Activated CD4-positive, alpha-beta T cell treated with anti-CD3 and anti-CD28 coated beads for 36 hours (primary cell): ENCODE measurements around the gene MCU. TPM values are rescaled to one million over a fixed set of nuclear protein-coding genes. Genes with fewer than 3 reads are reported as not detected.

ENCODE experiments used
- ATAC-seq: fragments of 200-7000 bp; cut with Tn5 transposase; one replicate; pipeline ENCODE4 v1.10.0; 2021; ENCODE audit warnings: mild to moderate bottlenecking, moderate library complexity
- CTCF ChIA-PET: fragments of 350-600 bp; sonication (Branson Sonifier 250); formaldehyde crosslinking; loops from one replicate; lab custom pipeline; 2021; ENCODE audit warnings: antibody characterized with exemption; lab: Charles Lee
- POLR2A ChIA-PET: fragments of 350-600 bp; sonication (Branson Sonifier 250); formaldehyde crosslinking; loops from one replicate; lab custom pipeline; 2021; ENCODE audit warnings: antibody characterized with exemption, inconsistent platforms; lab: Charles Lee
- DNase-seq: peaks from one replicate; pipeline ENCODE4 v3.0.0-alpha.2; 2020
- H3K27ac Mint-ChIP-seq: one replicate; pipeline ENCODE4 v1.8.0; 2021; ENCODE audit warnings: mixed read lengths
- H3K27me3 Mint-ChIP-seq: one replicate; pipeline ENCODE4 v1.8.0; 2021; ENCODE audit warnings: mixed read lengths
- H3K36me3 Mint-ChIP-seq: one replicate; pipeline ENCODE4 v1.8.0; 2021; ENCODE audit warnings: low read depth, mixed read lengths
- H3K4me1 Mint-ChIP-seq: one replicate; pipeline ENCODE4 v1.8.0; 2021; ENCODE audit warnings: mixed read lengths
- H3K4me3 Mint-ChIP-seq: one replicate; pipeline ENCODE4 v1.8.0; 2021; ENCODE audit warnings: mild to moderate bottlenecking, moderate library complexity, mixed read lengths
- H3K9me3 Mint-ChIP-seq: one replicate; pipeline ENCODE4 v1.8.0; 2021; ENCODE audit warnings: low read depth, mixed read lengths
- intact Hi-C, 2 experiments: fragments of 100-400 bp; cut with DNase I in 1 of 2; cut with micrococcal nuclease in 1 of 2; formaldehyde crosslinking; loops; one replicate each; pipeline versions ENCODE4 v1.14.2 to v1.15.1; 2022 to 2024; cut with DNase I, micrococcal nuclease
- total RNA-seq, 2 experiments: library from RNA; stranded (reverse); gene quantifications; one replicate each; pipeline ENCODE4 v1.2.3, GENCODE V29; 2021

Gene MCU
- total RNA-seq, 2 experiments from 2014 or later = 15.1 to 16.0 TPM

- no peak overlapping the region for H3K27ac Mint-ChIP-seq
- no peaks in the 10 kb centered on the region for H3K36me3 Mint-ChIP-seq
- no peaks in the 10 kb centered on the region for H3K27me3 Mint-ChIP-seq
- CTCF ChIA-PET = no interaction called here
- ATAC-seq (no peak), DNase-seq (no peak)
- H3K9me3 Mint-ChIP-seq = no peaks in the 10 kb centered on the region
- peaks cover 2% of the 10 kb centered on the region for H3K4me1 Mint-ChIP-seq
- no peak overlapping the region for H3K4me3 Mint-ChIP-seq
- intact Hi-C loops = no loop called here
- POLR2A ChIA-PET = no interaction called here
These were observed 136.4 kb downstream of the MCU start for GRCh38 chr10:72828294-72828693.

- CTCF ChIA-PET = interaction anchor here (0.6 kb wide), 1 partner anchor 372 kb away, joined by 3 read pairs; no protein-coding TSS in a partner anchor
- Mint-ChIP-seq H3K4me3 (no peak overlapping the region), H3K27me3 (no peaks in the 10 kb centered on the region), H3K36me3 (no peaks in the 10 kb centered on the region), H3K27ac (no peak overlapping the region), H3K4me1 (peaks cover 2% of the 10 kb centered on the region), H3K9me3 (no peaks in the 10 kb centered on the region)
- POLR2A ChIA-PET = no interaction called here
- ATAC-seq (no peak), DNase-seq (no peak)
- intact Hi-C loops = loop anchor here in 1 of 2 experiments (10.0 kb wide), 1 partner anchor 136 kb away; the partner anchor contains the start of gene MCU
These were observed 138.7 kb downstream of the MCU start for GRCh38 chr10:72830625-72831024.

GRCh38 chr10:72831696-72832409, 139.9 kb downstream of the MCU start:
- ChIA-PET CTCF (interaction anchor here (2.8 kb wide), 1 partner anchor 467 kb away, joined by 50 read pairs; no protein-coding TSS in a partner anchor), POLR2A (no interaction called here)
- Mint-ChIP-seq H3K9me3 (no peaks in the 10 kb centered on the region), H3K36me3 (no peaks in the 10 kb centered on the region), H3K27me3 (no peaks in the 10 kb centered on the region), H3K4me3 (no peak overlapping the region), H3K27ac (no peak overlapping the region), H3K4me1 (peaks cover 2% of the 10 kb centered on the region)
- no peak for ATAC-seq
- intact Hi-C loops = loop anchor here in 1 of 2 experiments (10.0 kb wide), 1 partner anchor 137 kb away; the partner anchor contains the start of gene MCU
- DNase-seq = no peak

- DNase-seq (no peak), ATAC-seq (no peak)
- Mint-ChIP-seq H3K36me3 (no peaks in the 10 kb centered on the region), H3K27me3 (no peaks in the 10 kb centered on the region), H3K4me1 (peaks cover 2% of the 10 kb centered on the region), H3K9me3 (no peaks in the 10 kb centered on the region), H3K27ac (no peak overlapping the region), H3K4me3 (no peak overlapping the region)
- intact Hi-C loops = loop anchor here in 1 of 2 experiments (10.0 kb wide), 1 partner anchor 138 kb away; the partner anchor contains the start of gene MCU
- POLR2A ChIA-PET = no interaction called here
- CTCF ChIA-PET = interaction anchor here (0.9 to 2.8 kb wide), 3 partner anchors 10 to 468 kb away, joined by 3 to 50 read pairs (median 5); no protein-coding TSS in a partner anchor
These were observed 140.8 kb downstream of the MCU start for GRCh38 chr10:72832701-72833100.

- POLR2A ChIA-PET = interaction anchor here (0.5 to 0.6 kb wide), 2 partner anchors 157 to 311 kb away, joined by 4 to 8 read pairs; no protein-coding TSS in a partner anchor
- H3K4me3 Mint-ChIP-seq = no peak overlapping the region
- H3K27me3 Mint-ChIP-seq = no peaks in the 10 kb centered on the region
These were observed 142.4 kb downstream of the MCU start for GRCh38 chr10:72834183-72834825.

GRCh38 chr10:72840319-72840718, 148.4 kb downstream of the MCU start:
- intact Hi-C loops = no loop called here
- no peaks in the 10 kb centered on the region for H3K27me3 Mint-ChIP-seq
- no peak overlapping the region for H3K4me3 Mint-ChIP-seq
- CTCF ChIA-PET = interaction anchor here (0.6 kb wide), 2 partner anchors 20 to 22 kb away, joined by 3 to 4 read pairs; no protein-coding TSS in a partner anchor
- ATAC-seq (no peak), DNase-seq (no peak)
- H3K27ac Mint-ChIP-seq = no peak overlapping the region
- no peaks in the 10 kb centered on the region for H3K4me1 Mint-ChIP-seq
- H3K36me3 Mint-ChIP-seq = no peaks in the 10 kb centered on the region
- POLR2A ChIA-PET = no interaction called here
- no peaks in the 10 kb centered on the region for H3K9me3 Mint-ChIP-seq

More at GRCh38 chr10:72834183-72834825, 142.4 kb downstream of the MCU start:
- CTCF ChIA-PET = interaction anchor here (0.6 to 2.8 kb wide), 18 partner anchors 8 to 474 kb away, joined by 3 to 50 read pairs (median 4); no protein-coding TSS in a partner anchor
- intact Hi-C loops = loop anchor here (1.0 to 10.0 kb wide), 3 partner anchors 140 to 470 kb away; partner anchors contain the start of gene MCU (in 1 of the 2)
- peak; percentile 52 for DNase-seq
- Mint-ChIP-seq H3K9me3 (no peaks in the 10 kb centered on the region), H3K27ac (no peak overlapping the region), H3K4me1 (peaks cover 2% of the 10 kb centered on the region), H3K36me3 (no peaks in the 10 kb centered on the region)
- peak; percentile 58 for ATAC-seq

GRCh38 chr10:72841487-72841886, 149.5 kb downstream of the MCU start:
- ChIA-PET CTCF (interaction anchor here (0.5 kb wide), 1 partner anchor 82 kb away, joined by 4 read pairs; no protein-coding TSS in a partner anchor), POLR2A (no interaction called here)
- no peak for ATAC-seq
- Mint-ChIP-seq H3K27ac (no peak overlapping the region), H3K4me3 (no peak overlapping the region), H3K9me3 (no peaks in the 10 kb centered on the region), H3K4me1 (peaks cover 4% of the 10 kb centered on the region), H3K36me3 (no peaks in the 10 kb centered on the region), H3K27me3 (no peaks in the 10 kb centered on the region)
- DNase-seq = no peak
- intact Hi-C loops = no loop called here

- H3K36me3 Mint-ChIP-seq = no peaks in the 10 kb centered on the region
- H3K4me3 Mint-ChIP-seq = no peak overlapping the region
- H3K27ac Mint-ChIP-seq = no peak overlapping the region
- H3K9me3 Mint-ChIP-seq = no peaks in the 10 kb centered on the region
- CTCF ChIA-PET = interaction anchor here (0.7 to 1.3 kb wide), 2 partner anchors 8 to 10 kb away, joined by 3 read pairs; no protein-coding TSS in a partner anchor
- ATAC-seq = no peak
- no peaks in the 10 kb centered on the region for H3K27me3 Mint-ChIP-seq
- no peak for DNase-seq
- intact Hi-C loops = no loop called here
- H3K4me1 Mint-ChIP-seq = peaks cover 4% of the 10 kb centered on the region
- POLR2A ChIA-PET = no interaction called here
These were observed 150.2 kb downstream of the MCU start for GRCh38 chr10:72842164-72842563.

- Mint-ChIP-seq H3K4me1 (peaks cover 4% of the 10 kb centered on the region), H3K4me3 (no peak overlapping the region), H3K27ac (no peak overlapping the region), H3K27me3 (no peaks in the 10 kb centered on the region), H3K36me3 (peaks cover 4% of the 10 kb centered on the region), H3K9me3 (no peaks in the 10 kb centered on the region)
- DNase-seq (no peak), ATAC-seq (peak; percentile 84)
- ChIA-PET CTCF (no interaction called here), POLR2A (interaction anchor here (0.6 kb wide), 1 partner anchor 263 kb away, joined by 11 read pairs; no protein-coding TSS in a partner anchor)
- intact Hi-C loops = no loop called here
These were observed 154.3 kb downstream of the MCU start for GRCh38 chr10:72846238-72846637.

GRCh38 chr10:72847681-72848080, 155.7 kb downstream of the MCU start:
- H3K27me3 Mint-ChIP-seq = no peaks in the 10 kb centered on the region
- no peaks in the 10 kb centered on the region for H3K9me3 Mint-ChIP-seq
- no peak overlapping the region for H3K27ac Mint-ChIP-seq
- ChIA-PET CTCF (no interaction called here), POLR2A (no interaction called here)
- peaks cover 4% of the 10 kb centered on the region for H3K36me3 Mint-ChIP-seq
- ATAC-seq (no peak), DNase-seq (no peak)
- no peak overlapping the region for H3K4me3 Mint-ChIP-seq
- peaks cover 4% of the 10 kb centered on the region for H3K4me1 Mint-ChIP-seq
- intact Hi-C loops = no loop called here

- intact Hi-C loops = no loop called here
- Mint-ChIP-seq H3K4me3 (no peak overlapping the region), H3K9me3 (no peaks in the 10 kb centered on the region), H3K27ac (no peak overlapping the region), H3K27me3 (no peaks in the 10 kb centered on the region), H3K4me1 (peaks cover 4% of the 10 kb centered on the region), H3K36me3 (peaks cover 4% of the 10 kb centered on the region)
- no peak for ATAC-seq
- DNase-seq = no peak
- ChIA-PET POLR2A (no interaction called here), CTCF (interaction anchor here (0.6 to 1.0 kb wide), 4 partner anchors 24 to 395 kb away, joined by 3 read pairs; no protein-coding TSS in a partner anchor)
These were observed 158.9 kb downstream of the MCU start for GRCh38 chr10:72850861-72851260.
